HG03025 (cell line): ENCODE results near the gene AGMO.

Experiments used
- ATAC-seq: cut with Tn5 transposase; IDR thresholded peaks from one replicate; pipeline ENCODE4 v1.9.1; 2021; ENCODE audit warnings: mild to moderate bottlenecking, moderate library complexity; ENCODE audit not compliant: unreplicated experiment, low FRiP score

Gene AGMO

DNA sequence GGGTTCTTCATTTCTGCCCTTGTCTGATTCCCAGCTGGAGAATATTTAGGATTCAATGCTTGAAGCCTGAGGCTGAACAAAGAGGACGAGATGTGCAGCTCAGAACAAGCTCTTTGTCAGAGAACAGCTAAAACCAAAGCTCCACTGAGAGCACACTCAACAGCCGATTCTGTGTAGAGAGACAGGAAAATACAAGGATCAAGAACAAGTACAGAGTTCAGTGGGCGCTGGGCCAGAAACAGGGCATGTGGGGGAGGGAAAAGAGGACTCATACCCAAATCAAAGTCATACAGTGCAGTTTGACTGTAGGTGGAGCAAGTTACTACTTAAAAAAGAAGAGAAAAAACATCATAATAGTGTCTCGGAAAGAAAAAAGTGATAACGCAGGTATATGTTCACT lies at the start of gene AGMO:
AGMO (minus strand) TSS at position 181 of the 400 bp plus-strand sequence.
- ATAC-seq = no peak

DNA sequence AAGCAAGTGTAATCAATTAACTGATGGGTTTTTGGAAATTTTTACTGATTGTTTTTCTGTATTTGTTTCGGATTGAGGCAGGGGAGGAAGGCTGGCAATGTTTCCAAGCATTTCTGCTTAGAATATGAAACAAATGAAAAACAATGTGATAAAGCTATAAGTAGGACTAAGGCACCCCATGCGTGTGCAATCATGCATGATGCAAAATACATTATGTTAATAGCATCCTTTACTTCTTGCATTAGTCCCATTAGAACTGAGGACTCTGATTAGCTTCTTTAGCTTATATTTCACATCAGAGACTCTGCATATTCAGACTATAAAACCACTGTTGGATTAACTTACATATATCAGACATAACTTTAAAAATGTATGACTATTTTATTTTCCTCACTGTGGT lies 48.7 kb upstream of the AGMO start:
- no peak for ATAC-seq

DNA sequence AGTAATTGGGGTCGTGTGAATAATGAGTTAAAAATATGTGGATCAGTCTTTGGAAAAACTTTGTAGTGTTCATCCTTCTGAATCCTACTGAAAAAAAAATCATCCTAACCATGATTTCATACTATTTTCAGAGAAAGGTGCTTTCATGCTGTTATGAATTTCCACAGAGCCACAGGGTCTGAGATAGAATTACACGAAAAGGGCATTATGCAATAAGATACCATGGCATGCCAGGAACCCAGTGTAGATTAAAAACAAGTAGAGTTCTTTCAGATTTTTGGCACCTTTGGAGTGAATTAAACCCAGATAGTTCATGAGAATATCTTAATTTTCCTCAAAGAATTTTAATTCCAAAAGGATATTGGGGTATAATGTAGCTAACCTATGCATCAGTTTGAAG lies 47.5 kb upstream of the AGMO start:
- no peak for ATAC-seq

DNA sequence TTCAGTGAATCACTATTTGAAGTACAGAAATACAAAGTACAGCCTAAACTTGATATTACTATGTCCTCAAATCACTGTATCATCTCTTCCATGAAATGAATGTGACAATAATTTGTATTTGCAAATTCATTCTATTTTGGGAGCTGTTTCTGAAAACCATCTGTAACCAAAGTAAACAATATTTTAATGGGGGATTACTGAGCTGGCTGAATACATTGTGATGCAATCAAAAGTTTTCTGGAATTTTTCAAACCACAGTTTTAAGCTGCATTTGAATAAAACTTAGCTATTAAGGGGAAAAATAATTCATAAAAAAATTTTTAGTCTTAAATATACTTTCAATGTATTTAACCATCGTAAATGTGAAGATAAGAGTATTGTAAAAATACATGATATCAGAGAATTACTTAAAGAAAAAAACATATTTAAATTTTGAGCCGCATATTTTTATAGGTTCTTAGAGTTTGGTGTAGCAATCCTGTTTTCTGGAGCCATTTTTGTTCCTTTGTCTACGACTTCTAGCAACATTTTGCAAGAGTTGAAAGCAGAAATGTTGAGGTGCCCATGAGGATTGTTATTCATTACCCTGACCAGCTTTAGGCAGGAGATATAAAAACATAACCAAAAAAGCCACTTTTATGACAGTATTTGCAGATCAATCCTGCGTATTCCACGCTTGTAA lies 45.9 kb upstream of the AGMO start:
- ATAC-seq = no peak

DNA sequence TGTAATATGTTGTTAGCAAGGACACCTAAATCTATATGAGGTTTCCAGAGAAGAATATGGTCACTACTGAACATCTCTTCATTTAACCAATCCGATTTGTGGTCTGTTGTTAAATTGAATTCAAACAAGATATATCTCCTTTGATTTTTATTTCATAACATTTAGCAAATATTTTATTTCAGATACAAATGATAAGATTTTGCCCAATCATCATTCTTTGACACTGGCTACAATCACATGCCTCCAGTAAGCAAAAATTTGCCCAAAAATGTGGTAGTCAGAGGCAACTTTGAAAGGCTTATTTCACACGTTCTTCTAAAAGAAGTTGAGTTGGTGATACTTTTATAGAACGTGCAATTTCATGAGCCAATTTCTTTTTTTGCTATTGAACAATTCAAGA lies 44.7 kb upstream of the AGMO start:
- no peak for ATAC-seq

DNA sequence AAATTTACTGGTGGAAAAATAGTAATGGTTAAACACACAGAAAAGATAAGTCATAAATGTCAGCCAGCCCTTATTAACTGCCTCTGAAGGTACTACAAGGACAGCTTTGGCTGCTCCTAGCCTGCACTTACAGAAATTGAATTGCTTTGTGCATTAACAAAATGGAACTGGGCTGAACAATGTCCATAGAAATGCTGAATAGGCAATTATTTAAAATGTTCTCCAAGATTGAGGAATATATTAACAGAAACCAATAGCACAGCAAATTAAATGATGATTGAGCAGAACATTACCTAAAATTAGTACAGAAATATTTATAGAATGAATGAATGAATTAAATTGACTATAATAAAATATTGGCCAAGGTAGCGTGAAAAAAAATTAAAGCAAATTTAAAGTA lies 42.4 kb upstream of the AGMO start:
- ATAC-seq = no peak

DNA sequence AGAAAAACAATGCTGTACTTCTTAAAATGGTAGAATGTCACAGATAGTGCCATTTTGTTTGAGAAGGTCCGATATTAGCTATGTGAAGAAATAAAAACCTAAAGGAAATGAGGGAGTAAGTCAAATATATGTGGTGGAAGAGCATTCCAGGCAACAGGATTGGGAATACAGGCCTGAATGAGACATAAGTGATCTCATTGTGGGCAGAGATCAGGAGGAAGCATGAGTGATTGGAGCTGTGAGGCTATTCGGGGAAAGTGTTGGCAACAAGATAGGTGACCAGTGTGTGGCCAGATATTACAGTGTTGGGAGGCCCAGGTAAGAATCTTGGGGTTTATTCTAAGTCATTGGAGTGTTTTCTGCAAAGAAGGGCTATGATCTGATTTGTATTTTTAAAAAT lies 41.3 kb upstream of the AGMO start:
- ATAC-seq = no peak

DNA sequence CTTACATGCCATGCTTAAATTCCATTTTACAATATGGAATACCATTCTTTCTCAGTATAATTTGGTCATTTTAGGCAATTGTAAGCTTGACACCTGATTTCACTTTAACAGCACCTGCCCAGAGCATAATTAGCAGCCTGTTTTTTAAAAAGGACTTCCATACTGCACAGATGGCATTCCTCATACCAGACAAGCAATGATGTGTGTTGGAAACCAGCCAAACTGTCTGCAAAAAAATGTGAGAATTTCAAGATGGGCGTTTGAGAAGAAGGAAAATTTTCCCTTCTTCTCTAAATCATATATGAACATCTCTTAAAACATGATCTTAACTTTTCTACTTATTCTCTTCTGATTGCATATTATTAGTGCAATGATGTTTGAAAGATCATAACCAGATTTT lies 40.4 kb upstream of the AGMO start:
- no peak for ATAC-seq

DNA sequence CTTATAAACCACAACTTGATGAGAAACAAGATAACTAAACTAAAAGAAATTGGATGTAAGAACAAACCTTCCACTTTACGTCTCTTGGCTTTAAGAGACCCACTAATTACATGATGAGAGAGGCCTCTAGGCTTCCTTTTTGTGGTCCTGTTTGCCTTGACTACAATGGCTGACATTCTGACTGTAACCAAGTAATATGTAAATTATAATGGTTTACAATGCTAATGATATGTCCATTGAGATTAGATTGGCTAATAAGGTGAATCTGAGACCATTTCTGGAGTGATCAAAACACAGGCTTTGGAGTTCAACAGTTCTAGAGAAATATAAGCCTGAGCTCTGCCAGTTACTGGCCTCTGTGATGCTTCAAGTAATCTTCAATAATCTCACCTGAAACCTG lies 39.4 kb upstream of the AGMO start:
- ATAC-seq = no peak

DNA sequence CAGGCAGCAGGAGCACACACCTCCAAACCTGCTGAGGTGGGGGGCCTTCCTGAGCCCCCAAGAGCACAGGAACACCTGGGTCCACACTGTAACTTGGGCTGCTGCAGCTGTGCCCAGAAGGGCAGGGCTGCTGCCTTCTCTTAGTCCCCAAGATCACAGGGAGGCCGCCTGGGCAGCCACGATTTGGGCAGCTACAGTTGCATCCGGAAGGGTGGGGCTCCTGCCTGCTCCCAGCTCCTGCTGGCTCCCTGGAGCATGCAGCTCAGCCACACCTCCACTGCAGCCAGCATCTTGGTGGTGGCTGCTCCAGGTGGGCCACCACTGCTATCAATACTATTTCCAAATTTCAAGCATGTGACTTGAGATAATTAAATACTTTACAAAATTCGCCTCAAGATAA lies 38.5 kb upstream of the AGMO start:
- no peak for ATAC-seq

DNA sequence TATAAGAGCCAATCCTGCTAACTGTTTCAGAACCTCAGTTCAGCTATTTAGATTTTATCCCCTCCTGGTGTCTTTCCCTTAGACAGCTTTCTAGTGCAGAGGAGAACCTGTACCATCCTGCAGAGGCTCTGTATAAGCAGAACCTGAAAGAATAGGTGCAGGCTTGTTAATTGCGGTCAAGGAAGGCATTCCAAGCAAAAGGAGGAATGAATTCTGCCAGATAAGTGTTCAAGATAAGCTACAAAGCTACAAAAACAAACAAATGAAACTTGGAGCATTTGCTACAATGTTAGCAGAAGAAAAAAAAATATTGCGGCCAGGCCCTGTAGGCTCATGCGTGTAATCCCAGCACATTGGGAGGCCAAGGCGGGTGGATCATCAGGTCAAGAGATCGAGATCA lies 32.6 kb upstream of the AGMO start:
- ATAC-seq = no peak

DNA sequence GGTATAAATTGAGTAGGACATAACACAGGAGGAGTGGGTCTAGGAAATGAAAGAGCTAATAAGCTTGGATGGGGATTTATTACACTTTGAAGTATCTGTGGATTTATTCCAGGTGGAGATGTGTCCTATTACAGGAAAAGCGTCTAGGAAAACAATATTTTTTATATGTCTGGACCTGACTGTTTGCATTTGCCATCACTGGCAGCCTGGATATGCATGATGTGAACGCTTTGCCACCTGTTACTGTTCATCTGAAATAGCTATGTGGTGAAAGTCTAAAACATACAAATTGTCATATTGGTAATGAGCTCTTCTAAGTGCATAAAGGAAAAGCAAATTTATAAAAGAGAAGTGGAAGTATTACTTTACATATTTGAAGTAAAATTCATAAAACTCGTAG lies 31.6 kb upstream of the AGMO start:
- no peak for ATAC-seq

DNA sequence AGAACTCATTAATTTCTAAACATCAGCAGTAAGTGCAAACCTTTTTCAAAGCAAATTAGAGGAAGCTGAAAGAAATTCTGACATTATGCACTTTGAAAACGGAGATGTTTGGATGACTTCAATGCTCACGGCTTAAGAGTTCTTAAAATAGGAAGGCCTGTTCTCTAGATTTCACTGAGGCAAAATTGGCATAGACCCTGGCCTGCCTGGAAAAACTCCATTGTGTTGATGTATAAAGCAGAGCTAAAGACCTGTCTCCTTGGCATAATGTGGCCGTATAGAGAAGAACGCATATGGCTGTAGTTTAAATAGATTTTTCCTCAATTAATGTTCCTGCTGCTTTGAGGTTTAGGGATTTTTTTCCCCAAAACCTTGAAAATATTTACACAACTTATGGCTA lies 24.5 kb upstream of the AGMO start:
- no peak for ATAC-seq

DNA sequence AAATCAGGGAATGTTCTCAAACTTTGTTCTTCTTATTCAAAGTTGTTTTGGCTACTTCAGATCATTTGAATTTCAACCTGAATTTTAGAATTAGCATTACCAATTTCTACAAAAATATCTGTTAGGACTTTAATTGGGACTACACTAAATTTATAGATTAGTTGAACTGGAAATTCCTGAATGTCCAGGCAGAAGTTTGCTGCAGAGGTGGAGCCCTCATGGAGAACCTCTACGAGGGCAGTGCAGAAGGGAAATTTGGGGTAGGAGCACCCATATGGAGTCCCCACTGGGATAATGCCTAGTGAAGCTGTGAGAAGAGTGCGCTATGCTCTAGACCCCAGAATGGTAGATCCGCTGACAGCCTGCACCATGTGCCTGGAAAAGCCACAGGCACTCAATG lies 22.8 kb upstream of the AGMO start:
- ATAC-seq = no peak

DNA sequence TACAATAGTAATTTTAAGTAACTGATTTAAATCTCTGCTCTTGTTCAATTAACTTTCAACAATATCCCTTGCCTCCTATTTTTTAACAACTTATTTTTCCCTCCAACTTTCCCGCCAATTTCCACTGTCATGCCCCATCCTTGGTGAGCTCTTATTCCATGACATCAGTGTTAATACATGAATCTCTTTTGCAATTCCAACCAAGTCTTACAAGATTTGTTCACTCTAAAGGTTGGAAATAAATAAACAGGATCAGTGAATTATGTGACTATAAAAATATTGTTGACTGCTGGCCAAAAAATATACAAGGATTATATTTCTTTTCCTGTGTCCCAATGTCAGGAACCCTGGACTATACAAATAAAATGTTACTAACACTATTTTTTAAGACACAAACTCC lies 21.0 kb upstream of the AGMO start:
- ATAC-seq = no peak

DNA sequence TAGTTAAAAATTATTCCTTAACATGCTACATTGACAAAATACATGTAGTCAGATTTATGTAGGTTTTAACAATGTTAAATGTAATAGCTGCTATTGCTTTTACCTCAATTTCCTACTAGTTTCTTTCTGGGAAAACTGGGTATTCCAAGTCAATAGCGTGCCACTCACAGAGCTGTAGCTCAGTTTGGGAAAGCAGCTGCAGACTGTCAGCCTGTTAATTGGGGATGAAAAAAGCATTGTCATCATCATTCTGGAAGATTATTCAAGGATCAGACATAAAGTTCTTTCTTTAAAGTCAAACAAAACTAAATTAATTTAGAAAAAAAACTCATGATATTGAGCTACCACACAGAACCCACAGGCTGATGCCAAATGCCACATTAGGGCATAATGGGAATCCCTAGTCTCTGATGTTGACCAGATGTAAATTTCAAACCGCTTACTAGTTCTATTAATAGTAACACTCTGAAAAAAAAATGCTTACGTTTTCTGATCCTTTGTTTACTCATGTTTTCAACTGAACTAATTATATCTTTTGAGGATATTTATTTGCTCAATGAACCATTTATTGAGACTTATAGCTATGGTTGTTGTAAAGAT lies 19.6 kb upstream of the AGMO start:
- ATAC-seq = no peak

DNA sequence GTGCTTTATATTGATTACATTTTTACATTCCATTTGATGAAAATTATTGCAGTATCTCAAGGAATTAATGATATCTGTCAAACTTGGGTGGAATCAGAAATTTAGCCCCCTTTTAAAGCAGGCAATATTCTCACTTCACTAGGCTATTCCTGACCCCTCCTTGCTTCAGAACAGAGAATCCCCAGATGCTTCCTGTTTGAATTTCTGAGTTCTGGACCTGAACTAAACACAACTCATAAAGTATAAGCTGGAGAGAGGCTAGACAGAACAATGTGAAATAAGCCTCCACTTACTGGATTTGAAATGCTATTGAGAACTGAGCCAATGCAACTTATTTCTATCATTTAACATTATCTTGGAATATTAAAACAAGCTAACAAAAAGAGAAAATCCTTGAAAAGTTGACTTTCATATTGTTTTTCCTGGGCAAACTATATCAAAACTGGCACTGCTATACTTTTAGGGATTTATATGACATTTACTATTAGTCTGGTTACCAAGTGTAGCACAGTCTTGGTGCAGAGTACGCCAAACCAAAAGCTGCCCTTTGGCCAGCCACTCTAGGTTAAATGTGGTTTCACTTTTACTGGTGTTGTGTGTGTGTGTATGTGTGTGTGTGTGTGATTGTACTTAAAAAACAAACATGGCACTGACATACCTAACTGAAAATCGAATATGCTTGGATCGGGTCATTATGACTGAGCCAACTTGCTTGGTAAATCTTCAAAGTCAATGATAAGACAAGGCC lies 19.0 kb upstream of the AGMO start:
- no peak for ATAC-seq

DNA sequence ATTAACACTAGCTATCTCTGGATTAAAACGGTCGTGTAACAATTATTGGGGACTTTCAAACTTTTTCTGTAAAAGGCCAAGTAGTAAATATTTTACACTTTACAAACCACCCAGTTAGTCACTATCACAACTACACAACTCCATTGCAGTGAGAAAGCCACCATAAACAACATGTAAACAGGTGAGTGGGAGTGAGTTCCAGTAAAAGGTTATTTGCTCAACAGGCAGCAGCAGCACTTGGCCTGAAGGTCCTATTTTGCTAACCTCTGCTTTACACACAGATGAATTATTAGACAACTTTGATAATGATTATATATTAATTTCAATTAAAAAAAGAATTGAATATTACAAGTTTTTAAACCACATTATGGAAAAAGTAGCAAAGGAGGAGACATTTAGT lies 15.8 kb upstream of the AGMO start:
- ATAC-seq = no peak

DNA sequence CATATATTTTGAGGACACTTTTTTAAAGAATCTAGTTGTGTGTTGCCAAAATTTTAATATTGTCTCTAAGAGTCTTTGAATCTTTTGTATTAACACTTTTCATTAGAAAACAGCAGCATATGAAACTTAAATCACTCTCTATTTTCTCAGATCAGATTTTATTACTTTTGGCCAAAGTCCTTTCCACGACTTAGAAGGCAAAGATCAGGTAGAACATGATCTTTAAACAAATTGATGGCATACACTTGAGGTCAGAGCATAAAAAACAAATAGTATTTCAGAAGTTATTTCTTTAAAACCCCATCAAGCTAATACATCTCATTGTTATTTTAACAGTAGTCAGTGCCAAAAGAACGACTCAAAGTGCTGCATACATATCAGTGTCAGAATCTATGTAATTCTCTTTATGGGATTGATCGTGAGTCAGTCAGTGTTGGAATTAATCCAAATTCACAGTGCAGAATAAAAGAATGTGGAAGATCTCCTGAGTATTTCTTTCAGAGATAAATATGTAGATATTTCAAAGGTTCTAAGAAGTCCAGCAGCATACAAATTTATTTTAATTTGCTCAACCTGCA lies 9.6 kb upstream of the AGMO start:
- no peak for ATAC-seq

DNA sequence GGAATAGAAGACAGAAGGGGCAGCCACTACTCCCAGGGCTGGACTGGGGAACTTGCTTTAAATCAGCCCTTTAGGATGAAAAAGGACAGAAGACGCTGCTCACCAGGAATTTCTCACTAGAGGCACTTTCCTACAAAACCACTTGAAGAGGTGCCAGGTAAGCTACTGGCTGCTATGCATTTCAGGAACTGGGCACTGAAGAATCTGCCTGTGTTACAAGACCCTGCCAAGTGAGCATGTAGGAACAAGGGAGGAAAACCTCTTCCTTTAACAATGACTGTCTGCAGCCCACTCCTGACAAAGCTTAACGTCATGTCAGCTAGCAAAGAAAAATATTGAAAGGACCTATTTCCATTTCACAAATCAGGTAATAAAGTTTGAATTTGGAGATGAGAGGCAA lies 5.8 kb upstream of the AGMO start:
- ATAC-seq = no peak

DNA sequence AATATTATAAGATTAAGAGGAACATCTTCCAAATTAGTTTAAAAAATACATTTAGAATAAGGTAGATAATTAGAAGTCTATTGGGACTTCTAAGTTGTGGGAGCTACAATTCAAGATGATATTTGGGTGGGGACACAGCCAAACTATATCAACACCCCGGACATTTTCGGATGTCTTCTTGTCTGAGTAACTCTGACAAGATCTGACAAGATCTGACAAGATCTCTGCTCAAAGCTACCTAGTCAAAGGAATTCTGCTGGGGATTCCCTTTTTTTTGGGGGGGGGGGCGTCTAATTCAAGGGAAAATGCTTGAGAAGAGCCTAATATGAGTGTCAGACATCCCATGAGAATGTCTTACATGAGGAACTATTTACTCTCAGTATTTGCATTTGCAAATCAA lies 5.2 kb upstream of the AGMO start:
- ATAC-seq = no peak

DNA sequence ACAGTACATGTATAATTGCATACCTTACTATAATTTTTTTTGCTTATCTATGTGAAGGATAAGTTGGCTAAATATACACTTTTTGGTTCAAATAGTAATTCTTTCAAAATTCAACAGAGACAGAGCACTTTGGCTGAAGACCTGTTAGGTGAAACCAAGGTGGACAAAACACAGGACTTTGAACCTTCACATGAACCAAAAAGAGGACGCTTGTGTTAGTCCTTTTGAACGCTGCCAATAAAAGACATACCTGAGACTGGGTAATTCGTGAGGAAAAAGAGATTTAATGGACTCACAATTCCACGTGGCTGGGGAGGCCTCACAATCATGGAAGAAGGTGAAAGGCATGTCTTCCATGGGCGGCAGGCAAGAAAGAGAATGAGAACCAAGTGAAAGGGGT lies 4.7 kb upstream of the AGMO start:
- ATAC-seq = no peak
